ENCODE data around the gene MYRF. TPM values are rescaled to one million over a fixed set of nuclear protein-coding genes. Genes with fewer than 3 reads are reported as not detected.
A peak's percentile ranks its signal among the peaks of the same experiment; 100 is the strongest.

MYRF gene
- total RNA-seq, 1 experiment from 2014 or later: 0.30 TPM

DNA sequence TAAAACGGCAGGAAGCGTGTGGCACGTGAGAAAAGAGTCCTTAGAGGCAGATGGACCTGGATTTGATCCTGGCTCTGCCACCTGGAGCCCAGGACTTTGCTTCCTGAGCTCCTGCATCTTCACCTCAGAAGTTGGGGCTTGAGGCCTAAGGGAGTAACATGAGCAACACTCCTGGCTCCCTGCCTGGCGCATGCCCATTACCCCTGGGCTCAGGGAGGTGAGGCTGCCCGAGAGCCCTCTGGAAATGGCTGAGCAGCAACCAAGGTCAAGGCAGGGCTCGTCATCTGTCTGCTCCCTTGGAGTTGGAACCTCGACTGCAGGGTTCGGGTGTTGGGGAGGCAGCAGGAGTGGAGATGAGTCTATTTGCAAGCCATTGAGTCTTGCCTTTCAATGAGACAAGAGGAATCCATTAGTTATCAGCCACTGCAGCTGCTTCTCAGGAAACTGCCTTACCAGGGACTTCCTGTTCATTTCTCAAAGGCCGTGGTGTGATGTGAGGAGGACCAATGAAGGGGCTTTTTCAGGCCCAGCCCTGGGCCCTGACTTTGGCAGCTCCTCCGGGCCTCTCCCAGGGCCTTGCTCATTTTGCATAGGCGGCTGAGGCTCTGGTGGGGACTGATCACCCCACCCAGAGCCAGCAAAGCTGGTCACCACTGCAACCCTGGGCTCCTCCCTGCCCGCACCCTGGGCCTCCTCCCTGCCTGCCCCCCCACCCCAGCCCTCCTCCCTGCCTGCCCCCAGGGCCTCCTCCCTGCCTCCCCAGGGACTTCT, 82.0 kb downstream of the MYRF start:
- DNase-seq (ENCODE audit: extremely low read depth, low read depth): peak; percentile 43

DNA sequence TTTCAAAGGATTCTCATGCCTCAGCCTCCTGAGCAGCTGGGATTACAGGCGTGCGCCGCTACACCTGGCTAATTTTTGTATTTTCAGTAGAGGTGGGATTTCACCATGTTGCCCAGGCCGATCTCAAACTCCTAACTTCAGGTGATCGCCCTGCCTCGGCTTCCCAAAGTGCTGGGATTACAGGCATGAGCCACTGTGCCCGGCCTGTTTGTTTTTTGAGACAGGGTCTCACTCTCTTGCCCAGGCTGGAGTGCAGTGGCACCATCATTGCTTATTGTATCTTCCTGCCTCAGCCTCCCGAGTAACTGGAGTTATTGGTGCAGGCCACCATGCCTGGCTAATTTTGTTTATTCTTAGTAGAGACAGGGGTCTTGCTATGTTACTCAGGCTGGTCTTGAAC, 83.8 kb downstream of the MYRF start:
- DNase-seq (ENCODE audit: extremely low read depth, low read depth): no peak

DNA sequence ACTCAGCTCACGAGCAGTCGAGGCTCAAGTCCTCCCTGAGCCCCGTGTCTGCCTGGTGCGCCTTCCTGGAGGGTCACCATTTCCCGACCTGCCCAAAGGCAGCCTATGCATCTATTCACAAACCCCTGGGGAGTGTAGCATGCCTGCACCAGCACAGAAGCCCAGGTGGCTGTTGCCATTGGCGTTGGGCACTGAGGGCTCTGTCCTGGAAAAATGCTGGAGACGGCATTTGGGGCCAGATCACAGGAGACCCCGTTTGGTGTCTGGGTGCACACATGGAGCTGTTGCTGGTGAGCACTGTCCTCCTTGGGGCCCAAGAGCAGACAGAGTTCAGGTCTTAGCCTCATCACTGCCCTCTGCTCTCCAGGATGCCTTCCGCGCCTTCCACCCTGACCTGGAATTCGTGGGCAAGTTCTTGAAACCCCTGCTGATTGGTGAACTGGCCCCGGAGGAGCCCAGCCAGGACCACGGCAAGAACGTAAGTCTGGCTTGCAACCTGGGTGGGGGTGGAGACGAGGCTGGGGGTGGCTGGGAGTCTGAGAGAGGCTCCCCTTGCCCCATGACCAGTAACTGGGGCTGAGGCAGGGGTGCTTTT, 85.1 kb downstream of the MYRF start:
- DNase-seq (ENCODE audit: extremely low read depth, low read depth): no peak

Other genes with a start within 250 kb of the MYRF start
- not detected in 2 replicates for gene LRRC10B, start 243.9 kb upstream of the MYRF start, total RNA-seq (2014; rRNA removed; shearing (Covaris generic))
- 0.29 and 0.47 TPM in 2 replicates for gene SYT7, start 171.6 kb upstream of the MYRF start, total RNA-seq (2014; rRNA removed; shearing (Covaris generic))
- gene DAGLA, start 72.2 kb upstream of the MYRF start, total RNA-seq (2014; rRNA removed; shearing (Covaris generic)): 0.52 TPM in 2 replicates
- 95.4 and 111 TPM in 2 replicates for gene TMEM258, start 40.0 kb downstream of the MYRF start, total RNA-seq (2014; rRNA removed; shearing (Covaris generic))
- gene FEN1, start 40.3 kb downstream of the MYRF start, total RNA-seq (2014; rRNA removed; shearing (Covaris generic)): 19.3 and 21.3 TPM in 2 replicates
- 89.8 and 95.9 TPM in 2 replicates for gene FADS1, start 64.4 kb downstream of the MYRF start, total RNA-seq (2014; rRNA removed; shearing (Covaris generic))
- 19.3 and 23.1 TPM in 2 replicates for gene FADS2, start 75.7 kb downstream of the MYRF start, total RNA-seq (2014; rRNA removed; shearing (Covaris generic))
- 16.8 and 27.7 TPM in 2 replicates for gene FADS3, start 138.9 kb downstream of the MYRF start, total RNA-seq (2014; rRNA removed; shearing (Covaris generic))
- 3.2 and 4.6 TPM in 2 replicates for gene RAB3IL1, start 164.9 kb downstream of the MYRF start, total RNA-seq (2014; rRNA removed; shearing (Covaris generic))
- gene BEST1, start 197.7 kb downstream of the MYRF start, total RNA-seq (2014; rRNA removed; shearing (Covaris generic)): 10.7 and 11.0 TPM in 2 replicates
- 2,410 TPM in 2 replicates for gene FTH1, start 215.0 kb downstream of the MYRF start, total RNA-seq (2014; rRNA removed; shearing (Covaris generic))

Measured in NCI-H460 (cell line).